ES-I3 (cell line): ENCODE results near the gene LRRC59.
"Not testable (repeated sequence)": the region's sequence is repeated elsewhere in the genome, so short reads cannot be mapped to it uniquely, and the experiment has no call there.

ENCODE experiments used
- H3K36me3 ChIP-seq: 2 replicates; pipeline ENCODE4 v1.6.1; 2013; ENCODE audit warnings: mild to moderate bottlenecking, low read length, control low read depth, moderate library complexity; ENCODE audit not compliant: insufficient read depth
- H3K4me1 ChIP-seq: 2 replicates; pipeline ENCODE4 v1.6.1; 2013; ENCODE audit warnings: mild to moderate bottlenecking, control low read depth, low read length; ENCODE audit not compliant: insufficient read depth
- H3K9ac ChIP-seq: 2 replicates; pipeline ENCODE4 v1.6.1; 2013; ENCODE audit warnings: low read depth, mild to moderate bottlenecking, low read length, moderate library complexity
- H3K9me3 ChIP-seq: 2 replicates; pipeline ENCODE4 v1.6.1; 2013; ENCODE audit warnings: mild to moderate bottlenecking, low read length, moderate library complexity; ENCODE audit not compliant: control insufficient read depth, insufficient read depth

Gene LRRC59

DNA sequence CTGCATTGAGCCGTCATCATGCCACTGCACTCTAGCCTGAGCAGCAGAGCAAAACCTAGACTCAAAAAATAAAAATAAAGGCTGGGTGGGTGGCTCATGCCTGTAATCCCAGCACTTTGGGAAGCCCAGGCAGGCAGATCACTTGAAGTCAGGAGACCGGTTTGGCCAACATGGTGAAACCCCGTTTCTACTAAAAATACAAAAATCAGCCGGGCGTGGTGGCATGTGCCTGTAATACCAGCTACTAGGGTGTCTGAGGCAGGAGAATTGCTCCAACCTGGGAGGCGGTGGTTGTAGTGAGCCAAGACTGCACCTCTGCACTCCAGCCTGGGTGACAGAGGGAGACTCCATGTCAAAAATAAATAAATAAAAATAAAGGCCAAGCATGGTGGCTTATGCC, 30.8 kb upstream of the LRRC59 start:
- not testable (repeated sequence) for H3K9ac ChIP-seq

DNA sequence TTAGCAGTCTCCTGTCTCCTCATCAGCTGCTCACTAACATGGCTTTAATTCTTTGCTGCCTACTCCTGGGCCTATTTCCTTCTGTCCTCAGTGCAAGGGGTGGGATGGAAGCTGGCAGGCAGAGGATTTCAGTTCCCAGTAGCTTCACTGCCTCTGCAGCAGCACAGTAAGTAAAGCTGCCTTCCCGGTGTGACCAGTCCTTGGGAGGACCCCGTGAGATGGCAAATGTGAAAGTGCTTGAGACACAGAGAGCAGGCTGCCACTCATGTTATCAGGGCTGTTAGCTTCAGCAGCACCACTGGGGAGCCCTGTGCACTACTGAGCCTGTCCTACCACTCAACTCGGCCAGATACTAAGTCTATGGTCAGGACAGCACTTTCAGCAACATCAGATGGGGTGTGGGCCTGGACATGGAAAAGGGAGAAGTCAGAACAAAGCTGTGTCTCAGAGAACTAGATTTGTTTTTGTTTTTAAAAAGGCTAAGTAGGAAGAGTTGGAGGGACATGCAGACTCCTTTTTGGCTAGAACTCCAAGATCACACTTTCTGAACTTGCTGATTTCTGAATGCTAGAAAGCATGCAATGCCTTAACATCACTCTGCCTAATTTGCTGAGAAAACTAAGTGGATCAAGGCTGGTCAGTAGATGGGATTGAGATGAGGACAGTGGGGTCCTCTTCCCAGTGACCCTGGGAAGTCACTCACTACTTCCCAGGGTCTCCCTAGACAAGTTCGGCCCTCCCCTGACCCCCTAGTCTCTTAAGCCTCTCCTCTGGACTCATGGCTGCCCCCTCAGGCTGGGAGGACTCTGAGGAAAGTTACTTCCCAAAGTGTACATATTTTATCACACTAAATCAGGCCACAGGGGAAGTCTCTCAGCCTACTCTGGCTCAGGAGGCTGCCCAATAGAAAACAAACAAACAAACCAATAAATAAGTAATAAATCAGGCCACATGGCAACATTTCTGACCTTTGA, 29.8 kb upstream of the LRRC59 start:
- Histone ChIP-seq H3K9me3 (no peaks in the 10 kb centered on the region), H3K4me1 (peaks cover 14% of the 10 kb centered on the region; the same call in 1 of the 2 replicates), H3K9ac (peak overlapping the region; percentile 73), H3K36me3 (no peaks in the 10 kb centered on the region)

More for the DNA sequence above, 30.8 kb upstream of the LRRC59 start:
- H3K36me3 ChIP-seq, H3K9me3 ChIP-seq: not testable (repeated sequence)
- peaks cover 14% of the 10 kb centered on the region; the same call in 1 of the 2 replicates for H3K4me1 ChIP-seq

DNA sequence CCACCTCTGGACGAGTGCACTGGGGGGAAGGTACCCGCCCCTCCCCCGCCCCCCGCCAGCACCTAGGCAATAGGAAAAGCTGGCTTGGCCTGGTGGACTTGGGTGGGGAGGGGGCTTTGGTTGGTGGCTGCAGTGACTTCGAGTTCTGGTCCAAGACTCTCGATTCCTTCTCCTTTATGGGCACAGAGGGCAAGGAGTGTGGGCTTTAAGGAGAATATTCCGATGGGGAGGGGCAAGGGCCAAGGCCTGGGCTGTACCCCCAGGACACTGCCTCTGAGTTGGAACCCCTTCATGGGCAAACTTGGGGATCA, 29.1 kb upstream of the LRRC59 start:
- no peaks in the 10 kb centered on the region for H3K36me3 ChIP-seq
- H3K9ac ChIP-seq: peak overlapping the region; percentile 73
- H3K4me1 ChIP-seq: peaks cover 13% of the 10 kb centered on the region; the same call in 1 of the 2 replicates
- no peaks in the 10 kb centered on the region for H3K9me3 ChIP-seq

DNA sequence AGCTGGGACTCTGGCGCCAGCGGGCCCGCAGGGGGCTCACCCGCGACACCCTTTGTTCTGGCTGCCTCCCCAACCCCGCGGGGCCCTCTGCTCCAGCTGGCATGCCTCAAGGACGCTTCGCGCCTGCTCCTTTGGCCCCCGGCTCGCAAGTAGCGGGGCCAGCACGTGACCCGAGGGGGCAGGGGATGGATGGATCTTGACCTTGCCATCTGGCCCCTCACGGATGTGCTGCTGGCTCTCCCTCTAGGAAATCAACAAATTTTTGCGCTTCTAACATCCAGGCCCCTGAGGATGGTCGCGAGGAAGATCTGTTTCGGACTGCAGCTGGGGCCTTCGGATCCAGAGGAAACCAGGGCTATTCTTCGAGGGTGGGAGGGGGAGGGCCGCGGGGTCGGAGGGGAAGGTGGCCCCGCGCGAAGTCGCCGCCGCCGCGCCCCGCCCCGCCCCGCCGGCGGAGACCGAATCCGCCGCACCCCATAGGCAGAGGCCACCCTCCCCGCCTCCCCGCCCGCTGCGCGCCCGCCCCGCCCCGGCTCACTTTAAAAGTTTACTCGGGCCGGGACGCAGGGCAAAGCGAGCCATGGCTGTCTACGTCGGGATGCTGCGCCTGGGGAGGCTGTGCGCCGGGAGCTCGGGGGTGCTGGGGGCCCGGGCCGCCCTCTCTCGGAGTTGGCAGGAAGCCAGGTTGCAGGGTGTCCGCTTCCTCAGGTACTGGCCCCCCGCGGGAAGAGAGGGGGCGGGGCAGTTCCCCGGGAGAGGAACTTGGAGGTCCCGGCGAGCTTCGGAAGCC, 28.6 kb upstream of the LRRC59 start, which contains the start of gene ACSF2:
ACSF2 (plus strand) TSS at position 537 of the 790 bp plus-strand sequence; CDS start at position 581, 44 bp downstream.
- peaks cover 8% of the 10 kb centered on the region; the same call in 1 of the 2 replicates for H3K4me1 ChIP-seq

DNA sequence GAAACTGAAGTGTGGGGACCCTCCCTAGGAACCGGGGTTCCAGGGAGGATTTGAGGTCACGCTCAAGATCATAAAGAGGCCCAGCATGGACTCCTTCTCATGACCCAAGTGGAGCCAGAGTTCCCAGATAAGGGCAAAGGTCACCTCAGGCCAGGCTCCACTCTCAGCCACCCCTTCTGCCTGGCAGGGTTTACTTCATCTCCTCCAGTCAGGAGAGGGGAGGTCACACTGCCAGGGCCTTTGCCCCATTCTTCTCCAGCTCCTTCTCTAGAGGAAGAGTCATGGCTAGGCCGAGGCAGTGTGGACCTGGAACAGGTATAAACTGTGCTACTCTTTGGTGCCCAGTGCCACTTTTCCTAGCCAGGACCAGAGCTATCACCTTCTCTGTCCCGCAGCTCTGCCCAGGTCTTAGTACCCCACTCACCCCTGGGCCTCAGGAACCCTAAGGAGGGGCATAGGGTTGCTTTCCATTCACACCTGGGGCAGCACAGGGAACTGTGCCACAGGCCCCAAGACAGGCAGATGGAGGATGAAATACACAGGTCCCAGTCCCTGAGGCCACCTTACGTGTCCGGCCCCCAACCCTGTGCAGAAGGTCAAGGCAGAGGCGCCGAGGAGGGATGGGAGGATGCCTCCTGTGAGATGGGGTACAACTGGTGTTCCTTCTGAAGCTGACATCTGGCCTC, 27.8 kb upstream of the LRRC59 start:
- H3K9ac ChIP-seq: peak overlapping the region; percentile 73
- peaks cover 7% of the 10 kb centered on the region; the same call in 1 of the 2 replicates for H3K4me1 ChIP-seq
- H3K36me3 ChIP-seq: no peaks in the 10 kb centered on the region
- no peaks in the 10 kb centered on the region for H3K9me3 ChIP-seq

More for the DNA sequence above, 28.6 kb upstream of the LRRC59 start, which contains the start of gene ACSF2:
- H3K9ac ChIP-seq: peak within 1 kb of the TSS; percentile 73
- no peaks in the 10 kb centered on the region for H3K9me3 ChIP-seq
- H3K36me3 ChIP-seq: no peaks in the 10 kb centered on the region

DNA sequence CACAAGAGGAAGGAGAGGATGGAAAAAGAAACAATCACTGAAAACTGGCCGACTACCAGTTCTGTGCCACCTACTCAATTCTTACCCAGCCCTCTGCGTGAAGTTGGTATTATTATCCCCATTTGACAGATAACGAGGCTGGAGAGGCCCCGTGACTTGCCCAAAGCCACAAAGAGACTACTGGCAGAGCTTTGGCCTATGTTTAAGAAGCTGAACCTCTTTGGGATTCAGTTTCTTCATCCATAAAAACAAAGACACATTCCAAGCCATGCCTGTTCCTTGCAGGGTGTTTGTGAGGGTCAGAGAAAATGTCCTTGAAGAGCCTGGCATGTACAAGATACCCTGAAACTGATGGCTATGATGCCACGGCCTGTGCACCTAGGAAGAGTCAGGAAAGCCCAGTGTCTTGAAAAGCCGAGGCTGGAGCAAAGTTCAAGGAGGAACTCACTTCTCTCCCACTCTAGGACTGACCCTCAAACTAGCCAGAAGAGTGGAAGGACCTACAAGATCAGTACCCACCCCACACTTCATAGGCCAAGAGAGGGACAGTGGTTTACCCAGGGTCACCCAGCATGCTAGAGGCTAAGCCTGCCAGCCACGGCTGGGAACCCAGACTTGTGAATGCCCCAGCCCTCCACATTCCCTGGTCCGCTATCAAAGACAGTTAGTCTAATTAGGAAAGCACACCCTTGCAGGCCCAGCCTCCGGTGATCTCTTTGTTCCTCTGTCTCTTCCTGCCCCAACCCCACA, 27.1 kb upstream of the LRRC59 start:
- no peak overlapping the region for H3K9ac ChIP-seq
- H3K4me1 ChIP-seq: peaks cover 7% of the 10 kb centered on the region; the same call in 1 of the 2 replicates
- no peaks in the 10 kb centered on the region for H3K36me3 ChIP-seq
- no peaks in the 10 kb centered on the region for H3K9me3 ChIP-seq

DNA sequence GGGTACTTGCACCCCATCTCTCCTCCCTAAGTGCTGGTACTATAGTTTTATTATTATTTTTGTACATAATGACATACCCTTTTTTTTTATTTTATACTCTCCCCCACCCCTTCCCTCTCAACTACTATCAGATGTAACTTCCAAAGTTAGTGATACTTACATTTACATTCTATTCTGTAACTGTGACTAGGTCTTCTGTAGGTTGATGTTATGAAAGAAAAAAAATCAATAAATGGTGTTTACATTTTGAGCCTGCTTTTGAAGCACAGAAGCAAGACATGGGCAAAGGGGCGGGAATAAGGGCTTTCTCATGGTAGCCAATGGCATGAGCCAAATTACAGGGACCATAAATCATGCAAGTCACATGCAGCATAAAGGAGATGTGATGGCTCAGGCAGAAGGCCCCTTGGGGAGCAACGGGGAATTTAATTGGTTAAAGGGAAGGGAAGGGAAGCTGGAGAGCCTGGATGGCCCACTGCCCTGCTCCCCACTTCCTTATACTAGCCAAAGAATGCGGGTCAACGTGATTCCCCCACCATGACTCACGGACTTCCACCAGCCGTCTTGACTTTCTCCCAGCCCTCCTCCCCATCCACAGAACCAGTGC, 26.3 kb upstream of the LRRC59 start:
- Histone ChIP-seq H3K36me3 (no peaks in the 10 kb centered on the region), H3K9me3 (no peaks in the 10 kb centered on the region), H3K4me1 (peaks cover 7% of the 10 kb centered on the region; the same call in 1 of the 2 replicates), H3K9ac (no peak overlapping the region)

DNA sequence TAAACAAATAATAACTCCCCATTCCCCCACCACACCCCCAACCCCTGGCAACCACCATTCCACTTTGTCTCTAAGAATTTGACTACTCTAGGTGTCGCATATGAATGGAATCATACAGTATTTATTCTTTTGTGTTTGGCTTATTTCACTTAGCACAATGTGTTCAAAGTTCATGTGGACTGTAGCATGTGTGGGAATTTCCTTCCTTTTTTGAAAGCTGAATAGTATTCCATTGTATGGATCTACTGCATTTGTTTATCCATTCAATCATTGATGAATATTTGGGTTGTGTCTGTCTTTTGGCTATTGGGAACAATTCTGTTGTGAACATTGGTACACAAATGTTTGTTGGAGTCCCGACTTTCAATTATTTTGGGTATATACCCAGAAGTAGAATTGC, 25.4 kb upstream of the LRRC59 start:
- H3K4me1 ChIP-seq: peaks cover 6% of the 10 kb centered on the region; the same call in 1 of the 2 replicates

DNA sequence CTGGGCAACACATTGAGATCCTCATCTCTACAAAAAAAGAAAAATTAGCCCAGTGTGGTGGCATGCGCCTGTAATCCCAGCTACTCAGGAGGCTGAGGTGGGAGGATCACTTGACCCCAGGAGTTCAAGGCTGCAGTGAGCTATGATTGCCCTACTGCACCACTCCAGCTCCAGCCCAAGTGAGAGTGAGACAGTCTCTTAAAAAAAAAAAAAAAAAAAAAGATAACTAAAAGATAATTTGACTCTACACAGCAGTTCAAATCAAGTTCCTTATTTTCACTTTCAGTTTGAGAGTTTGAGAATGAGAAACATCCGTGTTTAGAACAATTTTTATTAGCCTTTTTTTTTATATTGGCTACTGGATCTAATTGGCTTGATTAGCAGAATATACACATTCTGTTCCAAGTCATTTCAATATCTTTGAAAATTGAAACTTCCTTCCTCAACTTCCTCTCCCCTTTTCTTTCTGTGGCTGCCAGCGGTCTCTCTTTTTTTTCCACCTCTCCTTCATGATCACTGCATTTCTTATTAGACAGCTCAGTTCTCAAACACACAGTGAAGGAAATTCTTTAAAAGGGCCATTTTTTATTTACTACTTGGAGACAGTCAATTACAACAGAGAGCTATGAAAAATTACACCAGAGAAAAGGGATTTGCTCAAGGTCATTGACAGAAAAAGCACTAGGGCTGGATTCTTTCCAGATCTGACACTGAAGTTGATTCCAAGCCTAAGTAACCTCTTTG, 24.2 kb upstream of the LRRC59 start:
- Histone ChIP-seq H3K9ac (no peak overlapping the region), H3K9me3 (no peaks in the 10 kb centered on the region), H3K36me3 (no peaks in the 10 kb centered on the region), H3K4me1 (no peaks in the 10 kb centered on the region; the same call in 1 of the 2 replicates)

More for the DNA sequence above, 25.4 kb upstream of the LRRC59 start:
- H3K9me3 ChIP-seq: no peaks in the 10 kb centered on the region
- no peaks in the 10 kb centered on the region for H3K36me3 ChIP-seq
- no peak overlapping the region for H3K9ac ChIP-seq

DNA sequence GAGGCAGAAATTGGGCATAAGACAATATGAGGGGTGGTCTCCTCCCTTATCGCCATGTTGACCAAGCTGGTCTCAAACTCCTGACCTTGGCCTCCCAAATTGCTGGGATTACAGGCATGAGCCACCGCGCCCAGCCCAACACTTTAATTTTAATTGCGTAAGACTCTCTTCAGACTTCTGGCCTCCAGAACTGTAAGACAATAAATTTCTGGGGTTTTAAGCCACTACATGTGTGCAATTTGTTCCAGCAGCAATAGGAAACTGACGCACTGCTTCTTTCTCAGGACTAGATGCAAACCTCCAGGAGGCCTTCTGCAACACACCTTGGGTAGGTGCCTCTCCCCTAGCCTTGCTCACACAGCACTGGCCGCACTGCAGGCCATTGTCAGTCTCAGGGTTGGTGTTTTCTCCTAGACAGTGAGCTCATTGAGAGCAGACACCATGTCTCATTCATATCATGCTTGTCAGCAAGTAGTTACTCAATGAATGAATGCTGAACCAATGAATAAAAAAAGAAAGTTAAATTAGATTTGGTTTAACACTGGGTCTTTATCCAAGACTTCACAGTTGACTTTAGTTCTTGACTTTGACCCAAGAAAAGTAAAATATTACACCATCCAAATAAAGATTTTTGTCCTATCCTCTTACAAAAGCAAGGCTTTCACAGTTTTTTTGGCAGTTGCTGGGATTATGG, 23.2 kb upstream of the LRRC59 start:
- Histone ChIP-seq H3K9ac (no peak overlapping the region), H3K4me1 (no peaks in the 10 kb centered on the region; the same call in 1 of the 2 replicates), H3K36me3 (no peaks in the 10 kb centered on the region), H3K9me3 (no peaks in the 10 kb centered on the region)

DNA sequence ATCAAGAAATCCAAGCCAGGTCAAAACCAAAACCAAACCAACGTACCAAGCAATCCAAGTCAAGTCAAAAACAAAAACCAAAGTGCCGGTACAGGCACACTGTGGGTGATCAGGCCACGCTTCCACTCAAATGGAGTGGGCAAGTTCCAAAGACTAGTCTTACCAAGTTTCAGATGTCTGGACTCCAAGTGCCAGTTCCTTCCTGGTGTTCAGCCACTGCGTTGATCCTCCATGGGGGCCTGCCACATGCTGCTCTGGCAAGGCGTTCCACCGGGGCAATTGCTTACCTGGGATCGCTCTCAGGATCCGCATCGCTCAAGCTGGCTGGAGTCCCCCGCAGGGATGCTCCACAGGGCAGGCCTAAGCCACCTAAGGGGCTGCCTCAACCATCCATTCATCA, 22.3 kb upstream of the LRRC59 start:
- H3K36me3 ChIP-seq, H3K4me1 ChIP-seq, H3K9ac ChIP-seq, H3K9me3 ChIP-seq: not testable (repeated sequence)

DNA sequence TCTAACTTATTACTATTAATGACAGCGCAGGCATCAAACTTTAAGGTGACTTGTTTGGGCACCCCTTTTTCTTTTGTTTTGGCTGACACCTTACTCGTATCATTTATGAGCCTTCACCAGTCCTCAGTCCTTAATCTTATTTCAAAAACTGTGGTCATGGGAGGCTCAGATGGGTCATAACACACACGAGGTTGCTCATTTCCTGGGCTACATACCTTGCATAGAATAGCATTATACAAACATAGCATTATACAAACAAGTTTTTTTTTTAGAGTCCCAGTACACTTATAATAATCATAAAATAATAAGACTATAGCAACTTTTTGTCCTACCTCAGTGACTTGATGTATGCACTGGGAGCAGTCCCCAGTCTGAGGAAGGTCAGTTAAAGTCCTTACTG, 17.5 kb upstream of the LRRC59 start:
- no peaks in the 10 kb centered on the region for H3K9me3 ChIP-seq
- no peaks in the 10 kb centered on the region for H3K4me1 ChIP-seq
- no peak overlapping the region for H3K9ac ChIP-seq
- no peaks in the 10 kb centered on the region for H3K36me3 ChIP-seq
